KMS-11 (cell line): ENCODE data around the gene HS2ST1.

Experiments
- H2AFZ ChIP-seq: fragments of 200-600 bp; sonication (generic); 2 replicates; pipeline ENCODE4 v1.6.1; 2016; ENCODE audit warnings: antibody characterized with exemption, mixed run types, low read depth
- H3K27ac ChIP-seq: fragments of 200-600 bp; sonication (generic); 2 replicates; pipeline ENCODE4 v1.6.1; 2016; ENCODE audit warnings: mild to moderate bottlenecking, mixed run types
- H3K27me3 ChIP-seq: fragments of 200-600 bp; sonication (generic); 2 replicates; pipeline ENCODE4 v1.6.1; 2017; ENCODE audit warnings: mild to moderate bottlenecking, low read depth, mixed run types, moderate library complexity; ENCODE audit not compliant: insufficient read depth
- H3K36me3 ChIP-seq: fragments of 200-600 bp; sonication (generic); 2 replicates; pipeline ENCODE4 v1.6.1; 2017; ENCODE audit warnings: mild to moderate bottlenecking, mixed run types; ENCODE audit not compliant: insufficient read depth
- H3K4me1 ChIP-seq: fragments of 200-600 bp; sonication (generic); 2 replicates; pipeline ENCODE4 v1.6.1; 2016; ENCODE audit warnings: mild to moderate bottlenecking, low read depth, mixed run types; ENCODE audit not compliant: poor library complexity, severe bottlenecking
- H3K4me2 ChIP-seq: fragments of 200-600 bp; sonication (generic); 2 replicates; pipeline ENCODE4 v1.7.0; 2016; ENCODE audit warnings: mild to moderate bottlenecking, mixed run types
- H3K4me3 ChIP-seq: fragments of 200-600 bp; sonication (generic); IDR thresholded peaks from 2 replicates; pipeline ENCODE4 v1.6.1; 2017; ENCODE audit warnings: low read depth, low read length, mixed read lengths; ENCODE audit not compliant: insufficient read depth
- H3K79me2 ChIP-seq: fragments of 200-600 bp; sonication (generic); 2 replicates; pipeline ENCODE4 v1.6.1; 2016; ENCODE audit warnings: low read depth, mixed run types; ENCODE audit not compliant: insufficient read depth
- H3K9ac ChIP-seq: fragments of 200-600 bp; sonication (generic); 2 replicates; pipeline ENCODE4 v1.6.1; 2016; ENCODE audit warnings: mild to moderate bottlenecking, mixed run types
- H4K20me1 ChIP-seq: fragments of 200-600 bp; sonication (generic); 2 replicates; pipeline ENCODE4 v1.6.1; 2016; ENCODE audit warnings: mild to moderate bottlenecking, mixed run types; ENCODE audit not compliant: insufficient read depth
- CTCF ChIP-seq: fragments of 200-600 bp; sonication (generic); conservative IDR thresholded peaks from 2 replicates; pipeline ENCODE4 v1.6.1; 2017; ENCODE audit warnings: low read depth, mild to moderate bottlenecking, antibody characterized with exemption, low read length, moderate library complexity, mixed read lengths

HS2ST1 gene

GRCh38 chr1:86951430-86951829 lies 37.0 kb downstream of the HS2ST1 start:
- Histone ChIP-seq H3K79me2 (no peaks in the 10 kb centered on the region), H3K27me3 (no peaks in the 10 kb centered on the region), H4K20me1 (no peaks in the 10 kb centered on the region), H3K4me2 (no peak overlapping the region), H3K4me1 (no peaks in the 10 kb centered on the region), H3K4me3 (no peak overlapping the region), H3K36me3 (no peaks in the 10 kb centered on the region), H3K9ac (no peak overlapping the region), H2AFZ (no peak overlapping the region), H3K27ac (no peak overlapping the region)
- no peak for TF ChIP-seq CTCF

- Histone ChIP-seq H3K9ac (no peak overlapping the region), H4K20me1 (no peaks in the 10 kb centered on the region), H3K4me1 (no peaks in the 10 kb centered on the region), H3K4me3 (no peak overlapping the region), H2AFZ (no peak overlapping the region), H3K27me3 (no peaks in the 10 kb centered on the region), H3K36me3 (no peaks in the 10 kb centered on the region), H3K79me2 (no peaks in the 10 kb centered on the region), H3K4me2 (no peak overlapping the region), H3K27ac (no peak overlapping the region)
- TF ChIP-seq CTCF = no peak
Observed at GRCh38 chr1:86953167-86953566, 38.7 kb downstream of the HS2ST1 start.

GRCh38 chr1:86955678-86956077 lies 41.2 kb downstream of the HS2ST1 start:
- H3K27me3 ChIP-seq = no peaks in the 10 kb centered on the region
- H3K4me2 ChIP-seq = no peak overlapping the region
- H3K9ac ChIP-seq = no peak overlapping the region
- TF ChIP-seq CTCF = no peak
- H2AFZ ChIP-seq = no peak overlapping the region
- H3K27ac ChIP-seq = no peak overlapping the region
- no peaks in the 10 kb centered on the region for H3K79me2 ChIP-seq
- H3K36me3 ChIP-seq = no peaks in the 10 kb centered on the region
- H3K4me3 ChIP-seq = no peak overlapping the region
- no peaks in the 10 kb centered on the region for H4K20me1 ChIP-seq
- no peaks in the 10 kb centered on the region for H3K4me1 ChIP-seq

- no peak overlapping the region for H2AFZ ChIP-seq
- H3K4me3 ChIP-seq = no peak overlapping the region
- H3K4me1 ChIP-seq = no peaks in the 10 kb centered on the region
- H4K20me1 ChIP-seq = no peaks in the 10 kb centered on the region
- H3K4me2 ChIP-seq = no peak overlapping the region
- no peaks in the 10 kb centered on the region for H3K27me3 ChIP-seq
- H3K36me3 ChIP-seq = no peaks in the 10 kb centered on the region
- H3K27ac ChIP-seq = no peak overlapping the region
- no peak overlapping the region for H3K9ac ChIP-seq
- TF ChIP-seq CTCF = no peak
- H3K79me2 ChIP-seq = no peaks in the 10 kb centered on the region
Observed at GRCh38 chr1:86956221-86956620, 41.8 kb downstream of the HS2ST1 start.

GRCh38 chr1:86957221-86957620 lies 42.8 kb downstream of the HS2ST1 start:
- Histone ChIP-seq H2AFZ (no peak overlapping the region), H3K27ac (no peak overlapping the region), H3K4me3 (no peak overlapping the region), H3K36me3 (no peaks in the 10 kb centered on the region), H3K79me2 (no peaks in the 10 kb centered on the region), H3K27me3 (no peaks in the 10 kb centered on the region), H3K4me1 (no peaks in the 10 kb centered on the region), H3K9ac (no peak overlapping the region), H4K20me1 (no peaks in the 10 kb centered on the region), H3K4me2 (no peak overlapping the region)
- no peak for TF ChIP-seq CTCF
